Vagina (tissue), 2 donors: ENCODE measurements around the gene P2RX5. TPM values are rescaled to one million over a fixed set of nuclear protein-coding genes. Genes with fewer than 3 reads are reported as not detected.

Experiments
- DNase-seq, 2 donors: peaks; one replicate each; pipeline ENCODE4 v3.0.0-alpha.2; 2017; ENCODE audit errors: extremely low spot score in 2 of 2
- H3K27ac ChIP-seq: fragments of 200-600 bp; sonication (generic); one replicate; pipeline ENCODE4 v1.5.1; 2019
- H3K27me3 ChIP-seq: fragments of 200-600 bp; sonication (generic); one replicate; pipeline ENCODE4 v1.5.1; 2019
- H3K36me3 ChIP-seq, 2 donors: fragments of 200-600 bp; sonication (generic); one replicate each; pipeline ENCODE4 v1.5.1; 2017 to 2019
- H3K4me1 ChIP-seq: fragments of 200-600 bp; sonication (generic); one replicate; pipeline ENCODE4 v1.5.1; 2019
- H3K4me3 ChIP-seq, 2 donors: fragments of 200-600 bp; sonication (generic); 1 replicate in 1 of 2; 2 replicates in 1 of 2; pipeline ENCODE4 v1.5.1; 2016 to 2019
- H3K9me3 ChIP-seq: fragments of 200-600 bp; sonication (generic); one replicate; pipeline ENCODE4 v1.5.1; 2019
- CTCF ChIP-seq, 3 experiments: fragments of 450-650 bp in 2 of 3; fragments of 200-600 bp in 1 of 3; sonication (generic) in 1 of 3; IDR thresholded peaks; one replicate each; pipeline ENCODE4 v1.5.1; 2017 to 2019; ENCODE audit warnings: antibody characterized with exemption in 3 of 3, mild to moderate bottlenecking in 2 of 3, moderate library complexity in 2 of 3
- POLR2A ChIP-seq, 2 donors: fragments of 450-650 bp; IDR thresholded peaks; one replicate each; pipeline ENCODE4 v1.6.1; 2017; ENCODE audit warnings: antibody characterized with exemption in 2 of 2, mild to moderate bottlenecking in 2 of 2, moderate library complexity in 2 of 2
- POLR2AphosphoS5 ChIP-seq, 2 donors: sonication (generic); formaldehyde crosslinking; IDR thresholded peaks; one replicate each; pipeline ENCODE4 v1.9.0; 2017; ENCODE audit warnings: antibody characterized with exemption in 2 of 2, mild to moderate bottlenecking in 2 of 2, low read depth in 1 of 2; ENCODE audit not compliant: insufficient read depth in 1 of 2
- intact Hi-C: fragments of 100-400 bp; cut with DNase I; formaldehyde crosslinking; loops from one replicate; pipeline ENCODE4 v1.15.1; 2023
- total RNA-seq: library from RNA; depleted of rRNA; stranded (reverse); fragments of >200 nt; gene quantifications from one replicate; pipeline ENCODE4 v1.2.3, GENCODE V29; 2016

The P2RX5 gene
- total RNA-seq, 1 donor from 2014 or later: 1.7 TPM

DNA sequence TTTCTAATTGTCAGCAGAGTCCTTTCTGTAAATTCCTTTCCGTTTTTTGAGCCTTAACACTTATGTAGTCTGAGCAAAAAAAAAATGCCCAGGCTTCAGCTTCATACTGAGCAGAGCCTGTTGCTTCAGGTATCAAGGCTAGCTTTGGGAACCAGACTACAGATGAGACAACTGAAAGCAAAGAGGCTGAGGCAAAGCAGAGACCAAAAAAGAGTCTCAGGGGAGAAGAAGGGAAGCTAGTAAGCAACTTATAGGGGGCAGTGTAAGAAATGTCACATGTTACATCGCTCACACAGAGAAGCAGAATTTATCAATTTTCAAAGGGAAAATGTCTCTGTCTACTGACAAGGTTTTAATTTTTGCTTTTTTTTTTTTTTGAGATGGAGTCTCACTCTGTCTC, 31.1 kb upstream of the P2RX5 start:
- no peaks in the 10 kb centered on the region for H3K27me3 ChIP-seq
- DNase-seq: no peak
- TF ChIP-seq POLR2AphosphoS5 (IDR thresholded peaks at IDR 0.05; ENCODE audit: insufficient read depth in 1 of 2, low read depth in 1 of 2): no peak
- no peak for TF ChIP-seq POLR2A (IDR thresholded peaks at IDR 0.05)
- TF ChIP-seq CTCF (IDR thresholded peaks at IDR 0.05): no peak
- H3K4me1 ChIP-seq: peaks cover 19% of the 10 kb centered on the region
- intact Hi-C loops: no loop called here
- no peak overlapping the region for H3K4me3 ChIP-seq
- H3K27ac ChIP-seq: no peak overlapping the region
- no peaks in the 10 kb centered on the region for H3K9me3 ChIP-seq
- H3K36me3 ChIP-seq: peaks cover 0 to under 1% of the 10 kb centered on the region in 2 donors

DNA sequence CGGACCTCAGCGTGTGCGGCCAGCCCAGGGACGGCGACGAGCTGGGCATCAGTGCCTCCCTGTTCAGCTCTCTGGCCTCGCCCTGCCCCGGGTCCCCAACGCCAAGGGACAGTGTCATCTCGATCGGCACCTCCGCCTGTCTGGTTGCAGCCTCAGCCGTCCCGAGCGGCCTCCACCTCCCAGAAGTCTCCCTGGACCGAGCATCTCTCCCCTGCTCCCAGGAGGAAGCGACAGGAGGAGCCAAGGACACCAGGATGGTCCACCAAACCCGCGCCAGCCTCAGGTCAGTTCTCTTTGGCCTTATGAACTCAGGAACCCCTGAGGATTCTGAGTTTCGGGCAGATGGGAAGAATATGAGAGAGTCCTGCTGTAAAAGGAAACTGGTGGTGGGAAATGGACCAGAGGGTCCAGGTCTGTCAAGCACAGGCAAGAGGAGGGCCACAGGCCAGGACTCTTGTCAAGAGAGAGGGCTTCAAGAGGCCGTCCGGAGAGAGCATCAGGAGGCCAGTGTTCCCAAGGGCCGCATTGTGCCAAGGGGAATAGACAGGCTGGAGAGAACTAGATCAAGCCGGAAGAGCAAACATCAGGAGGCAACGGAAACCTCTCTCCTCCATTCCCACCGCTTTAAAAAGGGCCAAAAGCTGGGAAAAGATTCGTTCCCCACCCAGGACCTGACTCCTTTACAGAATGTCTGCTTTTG, 28.6 kb upstream of the P2RX5 start:
- no peaks in the 10 kb centered on the region for H3K9me3 ChIP-seq
- peaks cover 39% of the 10 kb centered on the region for H3K4me1 ChIP-seq
- intact Hi-C loops: no loop called here
- TF ChIP-seq POLR2AphosphoS5 (IDR thresholded peaks at IDR 0.05; ENCODE audit: insufficient read depth in 1 of 2, low read depth in 1 of 2): no peak
- no peak for TF ChIP-seq CTCF (IDR thresholded peaks at IDR 0.05)
- TF ChIP-seq POLR2A (IDR thresholded peaks at IDR 0.05): no peak
- DNase-seq: no peak
- peak overlapping the region; percentile 74 to 76 for H3K4me3 ChIP-seq
- peaks cover 0 to 12% of the 10 kb centered on the region in 2 donors for H3K36me3 ChIP-seq
- H3K27me3 ChIP-seq: no peaks in the 10 kb centered on the region
- H3K27ac ChIP-seq: no peak overlapping the region

DNA sequence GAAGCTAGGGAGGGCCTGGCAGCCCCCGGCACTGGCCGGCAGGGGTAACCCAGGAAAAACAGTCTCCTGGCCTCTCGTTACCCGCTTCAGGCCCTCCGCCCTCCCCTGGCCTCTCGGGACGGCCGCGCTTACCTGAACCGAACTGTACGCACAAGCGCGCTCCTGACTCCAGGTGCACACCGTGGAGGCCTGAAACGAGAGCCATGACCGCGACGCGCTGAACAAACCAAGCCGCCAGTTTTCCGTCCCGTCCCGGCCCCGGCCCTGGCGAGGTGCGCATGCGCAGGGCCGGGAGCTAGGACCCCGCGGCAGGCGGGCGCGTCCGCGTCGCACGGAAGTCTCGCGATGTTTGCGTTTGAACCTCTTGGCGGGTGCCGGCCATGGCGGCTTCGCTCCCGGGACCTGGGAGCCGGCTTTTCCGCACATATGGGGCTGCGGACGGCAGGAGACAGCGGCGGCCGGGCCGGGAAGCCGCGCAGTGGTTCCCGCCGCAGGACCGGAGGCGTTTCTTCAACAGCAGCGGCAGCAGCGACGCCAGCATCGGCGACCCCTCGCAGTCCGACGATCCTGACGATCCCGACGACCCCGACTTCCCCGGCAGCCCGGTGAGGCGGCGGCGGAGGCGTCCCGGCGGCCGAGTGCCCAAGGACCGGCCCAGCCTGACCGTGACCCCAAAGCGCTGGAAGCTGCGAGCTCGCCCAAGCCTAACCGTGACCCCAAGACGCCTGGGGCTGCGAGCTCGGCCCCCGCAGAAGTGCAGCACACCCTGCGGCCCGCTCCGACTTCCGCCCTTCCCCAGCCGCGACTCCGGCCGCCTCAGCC, 27.8 kb upstream of the P2RX5 start, which contains the start of gene HASPIN:
Gene HASPIN, plus strand, starts transcription at position 348 of the 822 bp plus-strand sequence. Its CDS starts 33 bp downstream, at position 381.
- Histone ChIP-seq H3K4me1 (peaks cover 44% of the 10 kb centered on the region), H3K36me3 (peaks cover 0 to 15% of the 10 kb centered on the region in 2 donors), H3K27me3 (no peaks in the 10 kb centered on the region), H3K4me3 (peak within 1 kb of the TSS; percentile 74 to 76), H3K27ac (peak within 1 kb of the TSS; percentile 85), H3K9me3 (no peaks in the 10 kb centered on the region)
- intact Hi-C loops: no loop called here
- DNase-seq: peak in 1 of 2 donors; percentile 87
- TF ChIP-seq CTCF (IDR thresholded peaks at IDR 0.05) (peak in 1 of 3 experiments; percentile 18), POLR2A (IDR thresholded peaks at IDR 0.05) (peak in 1 of 2 donors; percentile 47), POLR2AphosphoS5 (IDR thresholded peaks at IDR 0.05; ENCODE audit: insufficient read depth in 1 of 2, low read depth in 1 of 2) (peak; percentile 89 to 90)

DNA sequence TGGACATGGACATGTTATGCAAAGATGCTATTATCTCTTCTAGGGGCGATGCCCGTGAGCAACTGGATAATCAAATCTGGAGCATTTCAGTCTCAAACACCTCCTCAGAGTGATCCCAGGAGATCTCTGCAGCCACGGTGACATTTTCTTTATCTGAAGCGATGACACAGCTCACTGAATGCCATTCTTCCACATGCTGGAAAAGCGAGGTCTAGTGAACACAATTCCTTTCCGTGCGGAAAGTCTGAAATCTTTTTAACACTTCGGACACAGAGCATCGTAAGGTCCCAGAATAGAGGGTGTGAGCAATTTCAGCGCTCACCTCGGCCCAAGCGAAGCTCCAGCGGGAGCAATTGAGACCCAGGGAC, 27.2 kb upstream of the P2RX5 start:
- Histone ChIP-seq H3K36me3 (peaks cover 0 to 18% of the 10 kb centered on the region in 2 donors), H3K27ac (peak overlapping the region; percentile 85), H3K4me1 (peaks cover 44% of the 10 kb centered on the region), H3K4me3 (peak overlapping the region; percentile 74 to 76), H3K27me3 (no peaks in the 10 kb centered on the region), H3K9me3 (no peaks in the 10 kb centered on the region)
- TF ChIP-seq POLR2A (IDR thresholded peaks at IDR 0.05) (no peak), POLR2AphosphoS5 (IDR thresholded peaks at IDR 0.05; ENCODE audit: insufficient read depth in 1 of 2, low read depth in 1 of 2) (no peak), CTCF (IDR thresholded peaks at IDR 0.05) (no peak)
- intact Hi-C loops: no loop called here
- no peak for DNase-seq
